IMR-90 (cell line): ENCODE data around the gene ZBTB4. TPM values are rescaled to one million over a fixed set of nuclear protein-coding genes. Genes with fewer than 3 reads are reported as not detected.

Source experiments
- ATAC-seq: fragments of 200-7000 bp; cut with Tn5 transposase; 2 replicates; pipeline ENCODE4 v1.9.1; 2020; ENCODE audit warnings: low read depth, mild to moderate bottlenecking, moderate library complexity
- BruUV-seq: library from RNA; stranded (reverse); fragments of 400-500 nt; replicated peaks from 2 replicates; lab custom pipeline; 2021; lab: Mats Ljungman, UMichigan
- CTCF ChIA-PET: fragments of 300-600 bp; formaldehyde crosslinking; extraction: SDS; loops from one replicate; lab custom pipeline; 2021; ENCODE audit warnings: antibody characterized with exemption; lab: Yijun Ruan, JAX
- POLR2A ChIA-PET: fragments of 300-600 bp; sonication (Branson Sonifier 250); formaldehyde crosslinking; loops from one replicate; lab custom pipeline; 2022; ENCODE audit warnings: antibody characterized with exemption; ENCODE audit not compliant: unreplicated experiment; lab: Charles Lee
- DNase-seq: peaks from one replicate; pipeline ENCODE4 v3.0.0; 2013
- H2AFZ ChIP-seq: replicated peaks from 2 replicates; pipeline ENCODE3; 2013; ENCODE audit warnings: low read length, mild to moderate bottlenecking; ENCODE audit not compliant: poor library complexity
- H2AK5ac ChIP-seq: 2 replicates; pipeline ENCODE4 v1.6.1; 2013; ENCODE audit warnings: low read depth, low read length, inconsistent platforms
- H2AK9ac ChIP-seq: replicated peaks from 2 replicates; pipeline ENCODE3; 2013; ENCODE audit warnings: mild to moderate bottlenecking, low read depth, low read length, moderate library complexity; ENCODE audit not compliant: poor library complexity
- H2BK120ac ChIP-seq: 2 replicates; pipeline ENCODE4 v1.6.1; 2013; ENCODE audit warnings: low read depth, low read length, inconsistent platforms
- H2BK15ac ChIP-seq: 3 replicates; pipeline ENCODE4 v1.6.1; 2013; ENCODE audit warnings: low read depth, low read length, inconsistent platforms
- H2BK20ac ChIP-seq: 2 replicates; pipeline ENCODE4 v1.6.1; 2013; ENCODE audit warnings: low read depth, mild to moderate bottlenecking, inconsistent platforms, low read length, moderate library complexity
- H2BK5ac ChIP-seq: 2 replicates; pipeline ENCODE4 v1.6.1; 2013; ENCODE audit warnings: mild to moderate bottlenecking, low read depth, low read length, inconsistent platforms; ENCODE audit not compliant: poor library complexity, severe bottlenecking
- H3K14ac ChIP-seq: replicated peaks from 2 replicates; pipeline ENCODE4 v1.6.1; 2013; ENCODE audit warnings: low read depth, low read length, inconsistent platforms
- H3K18ac ChIP-seq: 2 replicates; pipeline ENCODE4 v1.6.1; 2013; ENCODE audit warnings: low read depth, low read length, control low read depth
- H3K23ac ChIP-seq: 2 replicates; pipeline ENCODE4 v1.6.1; 2013; ENCODE audit warnings: low read depth, low read length, inconsistent platforms
- H3K27ac ChIP-seq: 2 replicates; pipeline ENCODE4 v1.5.1; 2013; ENCODE audit warnings: mild to moderate bottlenecking, control low read depth, low read length; ENCODE audit not compliant: insufficient read depth
- H3K27me3 ChIP-seq: 2 replicates; pipeline ENCODE4 v1.6.1; 2013; ENCODE audit warnings: low read length; ENCODE audit not compliant: control insufficient read depth, insufficient read depth
- H3K36me3 ChIP-seq: 2 replicates; pipeline ENCODE4 v1.6.1; 2013; ENCODE audit warnings: low read length, mixed read lengths; ENCODE audit not compliant: control insufficient read depth, insufficient read depth
- H3K4ac ChIP-seq: 2 replicates; pipeline ENCODE4 v1.6.1; 2013; ENCODE audit warnings: low read depth, low read length, inconsistent platforms
- H3K4me1 ChIP-seq: 2 replicates; pipeline ENCODE4 v1.6.1; 2013; ENCODE audit warnings: low read length, mixed read lengths; ENCODE audit not compliant: control insufficient read depth, insufficient read depth
- H3K4me2 ChIP-seq: 2 replicates; pipeline ENCODE4 v1.6.1; 2013; ENCODE audit warnings: low read depth, mild to moderate bottlenecking, control low read depth, low read length, moderate library complexity
- H3K4me3 ChIP-seq: 2 replicates; pipeline ENCODE4 v1.5.1; 2013; ENCODE audit warnings: low read depth, mild to moderate bottlenecking, control low read depth, low read length, moderate library complexity; ENCODE audit not compliant: insufficient read depth
- H3K56ac ChIP-seq: 2 replicates; pipeline ENCODE4 v1.6.1; 2013; ENCODE audit warnings: low read length, inconsistent platforms; ENCODE audit not compliant: insufficient read depth; ENCODE audit errors: extremely low read depth
- H3K79me1 ChIP-seq, 2 experiments: 2 replicates each; pipeline ENCODE4 v1.6.1; 2013; ENCODE audit warnings: low read length in 2 of 2, inconsistent platforms in 1 of 2, low read depth in 1 of 2
- H3K9ac ChIP-seq: 2 replicates; pipeline ENCODE4 v1.6.1; 2013; ENCODE audit warnings: low read depth, low read length, control low read depth
- H3K9me1 ChIP-seq: 2 replicates; pipeline ENCODE4 v1.6.1; 2013; ENCODE audit warnings: low read length, inconsistent platforms; ENCODE audit not compliant: insufficient read depth
- H3K9me3 ChIP-seq: 2 replicates; pipeline ENCODE4 v1.6.1; 2013; ENCODE audit warnings: low read length; ENCODE audit not compliant: control insufficient read depth, insufficient read depth
- H4K20me1 ChIP-seq: 2 replicates; pipeline ENCODE4 v1.6.1; 2013; ENCODE audit warnings: low read length, inconsistent platforms; ENCODE audit not compliant: insufficient read depth
- H4K5ac ChIP-seq: 2 replicates; pipeline ENCODE4 v1.6.1; 2013; ENCODE audit warnings: mild to moderate bottlenecking, low read depth, low read length, control low read depth
- H4K8ac ChIP-seq, 2 experiments: 2 replicates each; pipeline ENCODE4 v1.6.1; 2013; ENCODE audit warnings: low read depth in 2 of 2, low read length in 2 of 2, control low read depth in 1 of 2, inconsistent platforms in 1 of 2
- H4K91ac ChIP-seq: 2 replicates; pipeline ENCODE4 v1.6.1; 2013; ENCODE audit warnings: low read depth, low read length, inconsistent platforms; ENCODE audit not compliant: insufficient read depth
- CEBPB ChIP-seq: IDR thresholded peaks from 2 replicates; pipeline ENCODE4 v1.6.1; 2012; ENCODE audit warnings: low read depth, low read length, improper control_type of control experiment
- SMC3 ChIP-seq: fragments of 150-350 bp; IDR thresholded peaks from 2 replicates; pipeline ENCODE4 v1.6.1; 2016; ENCODE audit warnings: low read depth, mild to moderate bottlenecking, antibody characterized with exemption, low read length, moderate library complexity
- WGBS, 2 experiments: methylation state at CpG; one replicate each; pipeline versions ENCODE4 v1.1.5 to v1.1.7; 2013; ENCODE audit warnings: missing lambda C conversion rate in 2 of 2; ENCODE audit not compliant: insufficient read length in 1 of 2; ENCODE audit errors: extremely low coverage in 2 of 2; 5-methylcytosine and 5-hydroxymethylcytosine counted together
- dilution Hi-C: fragments of 300-500 bp; cut with HindIII; formaldehyde crosslinking; loops from one replicate; pipeline ENCODE4 v1.14.3; 2018; ENCODE audit warnings: low sequenced_read_pairs; ENCODE audit not compliant: unreplicated experiment
- in situ Hi-C: fragments of 300-500 bp; cut with MboI; formaldehyde crosslinking; loops from 3 replicates; pipeline ENCODE4 v1.14.3; 2019; ENCODE audit warnings: low sequenced_read_pairs, inconsistent platforms, mixed read lengths
- intact Hi-C: fragments of 100-400 bp; cut with micrococcal nuclease; formaldehyde crosslinking; loops from 2 replicates; pipeline ENCODE4 v1.10.0; 2022
- polyA plus RNA-seq, 3 experiments: library from polyadenylated mRNA; depleted of rRNA; stranded (reverse); fragments of >200 nt; gene quantifications; 2 replicates each; pipeline ENCODE4 v1.2.3, GENCODE V29; 2012; ENCODE audit warnings: low replicate concordance in 1 of 3
- total RNA-seq: library from RNA; depleted of rRNA; stranded (reverse); fragments of >200 nt; gene quantifications from 2 replicates; pipeline ENCODE4 v1.2.3, GENCODE V29; 2012

ZBTB4 gene
- total and polyA plus RNA-seq, 2 of the 4 experiments (the other 2 are of a cell fraction) = 6.3 to 20.3 TPM

GRCh38 chr17:7462474-7463371 is 16.7 kb downstream of the ZBTB4 start:
- POLR2A ChIA-PET = no interaction called here
- H2AK5ac ChIP-seq = no peak overlapping the region
- no peak for ATAC-seq
- H3K14ac ChIP-seq = no peak overlapping the region
- peaks cover 14% of the 10 kb centered on the region for H3K9me1 ChIP-seq
- no peak overlapping the region for H2AK9ac ChIP-seq
- no peak overlapping the region for H2BK15ac ChIP-seq
- peaks cover 6% of the 10 kb centered on the region; the same call in 1 of the 2 replicates for H3K4me1 ChIP-seq
- no peaks in the 10 kb centered on the region for H3K9me3 ChIP-seq
- H4K20me1 ChIP-seq = peaks cover 38% of the 10 kb centered on the region
- intact Hi-C loops = no loop called here
- WGBS, 2 experiments = 80% methylated on average over 2 of the region's 44 CpGs; no CpG with 5 or more reads in 1 of the 2 experiments
- H3K4me3 ChIP-seq = no peak overlapping the region
- H4K5ac ChIP-seq = no peak overlapping the region
- no peak for DNase-seq
- no peak overlapping the region for H3K9ac ChIP-seq
- H3K79me1 ChIP-seq = peaks cover 16 to 59% of the 10 kb centered on the region in 2 experiments; a peak in 3 of 4 replicates
- no peak overlapping the region for H3K23ac ChIP-seq
- H4K8ac ChIP-seq = no peak overlapping the region
- CTCF ChIA-PET = no interaction called here
- BruUV-seq = no TSS peak
- H3K36me3 ChIP-seq = peaks cover 44% of the 10 kb centered on the region
- H3K56ac ChIP-seq = no peak overlapping the region
- H3K27ac ChIP-seq = no peak overlapping the region
- H2BK5ac ChIP-seq = no peak overlapping the region
- H3K18ac ChIP-seq = no peak overlapping the region
- H3K4ac ChIP-seq = no peak overlapping the region
- H3K27me3 ChIP-seq = no peaks in the 10 kb centered on the region
- dilution Hi-C loops = no loop called here
- in situ Hi-C loops = no loop called here
- no peak overlapping the region for H4K91ac ChIP-seq
- H2BK120ac ChIP-seq = no peak overlapping the region
- TF ChIP-seq CEBPB (no peak), SMC3 (no peak)
- no peak overlapping the region for H2AFZ ChIP-seq
- H2BK20ac ChIP-seq = no peak overlapping the region
- no peak overlapping the region for H3K4me2 ChIP-seq
